HCT116 (cell line): ENCODE data around the gene UCN2. TPM values are rescaled to one million over a fixed set of nuclear protein-coding genes. Genes with fewer than 3 reads are reported as not detected.

Experiments used
- ATAC-seq: fragments of 200-7000 bp; cut with Tn5 transposase; 2 replicates; pipeline ENCODE4 v1.9.1; 2020; ENCODE audit warnings: mild to moderate bottlenecking, moderate library complexity
- BruUV-seq: library from RNA; stranded (reverse); fragments of 400-500 nt; replicated peaks from 2 replicates; lab custom pipeline; 2021; lab: Mats Ljungman, UMichigan
- CTCF ChIA-PET: fragments of 300-600 bp; sonication (Branson Sonifier 250); formaldehyde crosslinking; loops from one replicate; lab custom pipeline; 2021; ENCODE audit warnings: antibody characterized with exemption; lab: Charles Lee
- POLR2A ChIA-PET: fragments of 300-600, 350-600 bp; sonication (Branson Sonifier 250); formaldehyde crosslinking; loops from one replicate; lab custom pipeline; 2021; ENCODE audit warnings: antibody characterized with exemption; lab: Charles Lee
- RAD21 ChIA-PET, 2 experiments: fragments of 300-600 bp; sonication (Branson Sonifier 250); formaldehyde crosslinking; loops; one replicate each; lab custom pipeline; 2023; ENCODE audit warnings: low total read pairs in 2 of 2; ENCODE audit not compliant: uncharacterized antibody in 2 of 2, unreplicated experiment in 2 of 2, low non-redundant PET in 1 of 2; lab: Charles Lee
- DNase-seq: peaks from one replicate; pipeline ENCODE4 v3.0.0-alpha.2; 2010; ENCODE audit warnings: low read depth, low spot score
- H2AFZ ChIP-seq: fragments of 200-600 bp; shearing (Covaris generic), sonication (generic); 2 replicates; pipeline ENCODE4 v1.6.1; 2017; ENCODE audit warnings: low read depth, mixed run types, mixed read lengths, antibody characterized with exemption, low read length; ENCODE audit not compliant: poor library complexity, severe bottlenecking
- H3K27ac ChIP-seq: 2 replicates; pipeline ENCODE4 v1.5.1; 2012; ENCODE audit warnings: low read depth, low read length
- H3K27me3 ChIP-seq: fragments of 200-600 bp; sonication (generic); 2 replicates; pipeline ENCODE4 v1.6.1; 2016; ENCODE audit warnings: mixed run types, low read length, mixed read lengths; ENCODE audit not compliant: insufficient read depth
- H3K36me3 ChIP-seq, 2 experiments: fragments of 200-500 bp in 1 of 2; fragments of 200-600 bp in 1 of 2; sonication (Bioruptor generic) in 1 of 2; sonication (generic) in 1 of 2; 2 replicates each; pipeline versions ENCODE4 v1.5.1 to v1.6.1; 2014 to 2016; ENCODE audit warnings: low read length in 2 of 2, inconsistent platforms in 1 of 2, mixed read lengths in 1 of 2, mixed run types in 1 of 2; ENCODE audit not compliant: insufficient read depth in 2 of 2, control insufficient read depth in 1 of 2
- H3K4me1 ChIP-seq, 2 experiments: fragments of 200-600 bp in 1 of 2; sonication (generic) in 1 of 2; 2 replicates each; pipeline versions ENCODE4 v1.5.1 to v1.6.1; 2012 to 2017; ENCODE audit warnings: low read length in 2 of 2, inconsistent platforms in 1 of 2, mild to moderate bottlenecking in 1 of 2, mixed read lengths in 1 of 2, mixed run types in 1 of 2, moderate library complexity in 1 of 2; ENCODE audit not compliant: insufficient read depth in 2 of 2, control insufficient read depth in 1 of 2
- H3K4me2 ChIP-seq: fragments of 200-600 bp; sonication (generic); 2 replicates; pipeline ENCODE4 v1.6.1; 2017; ENCODE audit warnings: mixed run types, low read length, mixed read lengths
- H3K4me3 ChIP-seq, 2 experiments: fragments of 200-600 bp in 1 of 2; sonication (generic) in 1 of 2; replicated peaks in 1 of 2; 2 replicates each; pipeline ENCODE4 v1.5.1; 2011 to 2016; ENCODE audit warnings: low read length in 2 of 2, control low read depth in 1 of 2, low read depth in 1 of 2, mild to moderate bottlenecking in 1 of 2, mixed read lengths in 1 of 2, mixed run types in 1 of 2
- H3K79me2 ChIP-seq: fragments of 200-600 bp; sonication (generic); 2 replicates; pipeline ENCODE4 v1.6.1; 2017; ENCODE audit warnings: mild to moderate bottlenecking, mixed run types, low read length, moderate library complexity, mixed read lengths; ENCODE audit not compliant: insufficient read depth
- H3K9ac ChIP-seq: fragments of 200-600 bp; sonication (generic); 2 replicates; pipeline ENCODE4 v1.6.1; 2016; ENCODE audit warnings: low read length, mixed read lengths
- H3K9me2 ChIP-seq: fragments of 200-600 bp; sonication (generic), shearing (Covaris generic); 2 replicates; pipeline ENCODE4 v1.6.1; 2017; ENCODE audit warnings: mixed run types, mild to moderate bottlenecking, moderate library complexity; ENCODE audit not compliant: insufficient read depth
- H3K9me3 ChIP-seq, 2 experiments: fragments of 200-500 bp in 1 of 2; fragments of 200-600 bp in 1 of 2; sonication (Bioruptor generic) in 1 of 2; sonication (generic) in 1 of 2; 2 replicates each; pipeline ENCODE4 v1.6.1; 2014 to 2017; ENCODE audit warnings: low read length in 2 of 2, mixed read lengths in 2 of 2, inconsistent platforms in 1 of 2, low read depth in 1 of 2, mild to moderate bottlenecking in 1 of 2, mixed run types in 1 of 2, moderate library complexity in 1 of 2; ENCODE audit not compliant: control insufficient read depth in 1 of 2, insufficient read depth in 1 of 2
- H4K20me1 ChIP-seq: fragments of 200-600 bp; sonication (generic), shearing (Covaris generic); 2 replicates; pipeline ENCODE4 v1.6.1; 2017; ENCODE audit warnings: mixed run types, mild to moderate bottlenecking, moderate library complexity; ENCODE audit not compliant: insufficient read depth
- CBX3 ChIP-seq: IDR thresholded peaks from 2 replicates; pipeline ENCODE4 v1.6.1; 2012; ENCODE audit warnings: low read depth
- EGR1 ChIP-seq: IDR thresholded peaks from 2 replicates; pipeline ENCODE4 v1.6.1; 2012; ENCODE audit warnings: low read depth
- ELF1 ChIP-seq: IDR thresholded peaks from 2 replicates; pipeline ENCODE4 v1.6.1; 2012; ENCODE audit warnings: low read depth, borderline replicate concordance
- EZH2phosphoT487 ChIP-seq: fragments of 200-600 bp; IDR thresholded peaks from 2 replicates; pipeline ENCODE4 v1.6.1; 2018; ENCODE audit warnings: antibody characterized with exemption, borderline replicate concordance
- SRF ChIP-seq: IDR thresholded peaks from 2 replicates; pipeline ENCODE4 v1.6.1; 2012; ENCODE audit warnings: low read depth
- TCF7L2 ChIP-seq: IDR thresholded peaks from 2 replicates; pipeline ENCODE4 v1.7.0; 2011; ENCODE audit warnings: borderline replicate concordance, inconsistent platforms; ENCODE audit not compliant: insufficient read depth, insufficient read length; ENCODE audit errors: extremely low read depth
- YY1 ChIP-seq: IDR thresholded peaks from 2 replicates; pipeline ENCODE4 v1.6.1; 2011; ENCODE audit warnings: low read length, low read depth, moderate library complexity, mild to moderate bottlenecking; ENCODE audit not compliant: insufficient replicate concordance; ENCODE audit errors: extremely low read depth
- ZNF274 ChIP-seq: fragments of 200-500 bp; sonication (Bioruptor generic); IDR thresholded peaks from 2 replicates; pipeline ENCODE4 v1.6.1; 2014; ENCODE audit warnings: mild to moderate bottlenecking, low read depth, low read length, inconsistent platforms
- intact Hi-C: fragments of 100-400 bp; cut with micrococcal nuclease; formaldehyde crosslinking; loops from 2 replicates; pipeline ENCODE4 v1.10.0; 2022
- total RNA-seq: library from RNA; stranded (reverse); gene quantifications from one replicate; pipeline ENCODE4 v1.2.1, GENCODE V29; 2021; ENCODE audit not compliant: unreplicated experiment
- TF ChIP-seq, protein P1 (sequence below): IDR thresholded peaks from 2 replicates; pipeline ENCODE4 v1.6.1; 2012
- TF ChIP-seq, protein P2 (sequence below): IDR thresholded peaks from 2 replicates; pipeline ENCODE4 v1.6.1; 2012
- TF ChIP-seq, protein P3 (sequence below): IDR thresholded peaks from 2 replicates; pipeline ENCODE4 v1.6.1; 2012; ENCODE audit warnings: low read depth

The UCN2 gene
- total RNA-seq, 1 experiment from 2014 or later = 1.5 TPM

GRCh38 chr3:48585411-48585810 is 21.8 kb upstream of the UCN2 start (continued):
- TF ChIP-seq, protein P1, sequence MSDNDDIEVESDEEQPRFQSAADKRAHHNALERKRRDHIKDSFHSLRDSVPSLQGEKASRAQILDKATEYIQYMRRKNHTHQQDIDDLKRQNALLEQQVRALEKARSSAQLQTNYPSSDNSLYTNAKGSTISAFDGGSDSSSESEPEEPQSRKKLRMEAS = no peak
- no peak for TF ChIP-seq EZH2phosphoT487
- TF ChIP-seq, all 23 proteins: peak for 0

GRCh38 chr3:48584836-48585235 is 21.3 kb upstream of the UCN2 start:
- H3K4me1 ChIP-seq = no peaks in the 10 kb centered on the region
- no peak overlapping the region for H3K4me3 ChIP-seq
- no peak overlapping the region for H2AFZ ChIP-seq
- intact Hi-C loops = no loop called here
- H3K27ac ChIP-seq = no peak overlapping the region
- DNase-seq (no peak), ATAC-seq (no peak)
- no peaks in the 10 kb centered on the region for H3K79me2 ChIP-seq
- H3K4me2 ChIP-seq = no peak overlapping the region
- ChIA-PET CTCF (no interaction called here), POLR2A (no interaction called here), RAD21 (no interaction called here)
- no peaks in the 10 kb centered on the region for H3K9me2 ChIP-seq
- no peaks in the 10 kb centered on the region for H3K9me3 ChIP-seq
- no peaks in the 10 kb centered on the region for H3K27me3 ChIP-seq
- no peaks in the 10 kb centered on the region for H4K20me1 ChIP-seq
- no TSS peak for BruUV-seq
- H3K9ac ChIP-seq = no peak overlapping the region
- no peaks in the 10 kb centered on the region; a peak in 1 of 4 replicates for H3K36me3 ChIP-seq
- TF ChIP-seq YY1 = no peak
- no peak for TF ChIP-seq EGR1
- TF ChIP-seq, protein P2, sequence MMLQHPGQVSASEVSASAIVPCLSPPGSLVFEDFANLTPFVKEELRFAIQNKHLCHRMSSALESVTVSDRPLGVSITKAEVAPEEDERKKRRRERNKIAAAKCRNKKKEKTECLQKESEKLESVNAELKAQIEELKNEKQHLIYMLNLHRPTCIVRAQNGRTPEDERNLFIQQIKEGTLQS = no peak
- TF ChIP-seq CBX3 = no peak
- TF ChIP-seq SRF = no peak
- TF ChIP-seq, protein P1 = no peak
- TF ChIP-seq TCF7L2 = no peak
- TF ChIP-seq, protein P3, sequence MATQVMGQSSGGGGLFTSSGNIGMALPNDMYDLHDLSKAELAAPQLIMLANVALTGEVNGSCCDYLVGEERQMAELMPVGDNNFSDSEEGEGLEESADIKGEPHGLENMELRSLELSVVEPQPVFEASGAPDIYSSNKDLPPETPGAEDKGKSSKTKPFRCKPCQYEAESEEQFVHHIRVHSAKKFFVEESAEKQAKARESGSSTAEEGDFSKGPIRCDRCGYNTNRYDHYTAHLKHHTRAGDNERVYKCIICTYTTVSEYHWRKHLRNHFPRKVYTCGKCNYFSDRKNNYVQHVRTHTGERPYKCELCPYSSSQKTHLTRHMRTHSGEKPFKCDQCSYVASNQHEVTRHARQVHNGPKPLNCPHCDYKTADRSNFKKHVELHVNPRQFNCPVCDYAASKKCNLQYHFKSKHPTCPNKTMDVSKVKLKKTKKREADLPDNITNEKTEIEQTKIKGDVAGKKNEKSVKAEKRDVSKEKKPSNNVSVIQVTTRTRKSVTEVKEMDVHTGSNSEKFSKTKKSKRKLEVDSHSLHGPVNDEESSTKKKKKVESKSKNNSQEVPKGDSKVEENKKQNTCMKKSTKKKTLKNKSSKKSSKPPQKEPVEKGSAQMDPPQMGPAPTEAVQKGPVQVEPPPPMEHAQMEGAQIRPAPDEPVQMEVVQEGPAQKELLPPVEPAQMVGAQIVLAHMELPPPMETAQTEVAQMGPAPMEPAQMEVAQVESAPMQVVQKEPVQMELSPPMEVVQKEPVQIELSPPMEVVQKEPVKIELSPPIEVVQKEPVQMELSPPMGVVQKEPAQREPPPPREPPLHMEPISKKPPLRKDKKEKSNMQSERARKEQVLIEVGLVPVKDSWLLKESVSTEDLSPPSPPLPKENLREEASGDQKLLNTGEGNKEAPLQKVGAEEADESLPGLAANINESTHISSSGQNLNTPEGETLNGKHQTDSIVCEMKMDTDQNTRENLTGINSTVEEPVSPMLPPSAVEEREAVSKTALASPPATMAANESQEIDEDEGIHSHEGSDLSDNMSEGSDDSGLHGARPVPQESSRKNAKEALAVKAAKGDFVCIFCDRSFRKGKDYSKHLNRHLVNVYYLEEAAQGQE = no peak
- no peak for TF ChIP-seq ELF1
- TF ChIP-seq ZNF274 = no peak
